Fibroblast of the aortic adventitia (primary cell): ENCODE data around the gene NUB1. TPM values are rescaled to one million over a fixed set of nuclear protein-coding genes. Genes with fewer than 3 reads are reported as not detected.

Source experiments
- DNase-seq: peaks from one replicate; pipeline ENCODE4 v3.0.0-alpha.2; 2010; ENCODE audit warnings: low read depth
- H3K4me3 ChIP-seq: 2 replicates; pipeline ENCODE4 v1.5.1; 2011; ENCODE audit warnings: low read depth, mild to moderate bottlenecking, control low read depth, low read length, moderate library complexity
- CTCF ChIP-seq: IDR thresholded peaks from 2 replicates; pipeline ENCODE4 v1.5.1; 2011; ENCODE audit warnings: mild to moderate bottlenecking, low read length, control low read depth, inconsistent platforms; ENCODE audit not compliant: insufficient read depth
- total RNA-seq: library from RNA; depleted of rRNA; stranded (reverse); fragments of >200 nt; gene quantifications from 2 replicates; pipeline ENCODE4 v1.2.3, GENCODE V29; 2012; ENCODE audit warnings: low replicate concordance

NUB1 gene
- total RNA-seq, 1 donor: 46.5 TPM

GRCh38 chr7:151313857-151314256, 27.8 kb upstream of the NUB1 start:
- peak; percentile 47 for DNase-seq
- H3K4me3 ChIP-seq: no peak overlapping the region
- no peak for TF ChIP-seq CTCF

DNA sequence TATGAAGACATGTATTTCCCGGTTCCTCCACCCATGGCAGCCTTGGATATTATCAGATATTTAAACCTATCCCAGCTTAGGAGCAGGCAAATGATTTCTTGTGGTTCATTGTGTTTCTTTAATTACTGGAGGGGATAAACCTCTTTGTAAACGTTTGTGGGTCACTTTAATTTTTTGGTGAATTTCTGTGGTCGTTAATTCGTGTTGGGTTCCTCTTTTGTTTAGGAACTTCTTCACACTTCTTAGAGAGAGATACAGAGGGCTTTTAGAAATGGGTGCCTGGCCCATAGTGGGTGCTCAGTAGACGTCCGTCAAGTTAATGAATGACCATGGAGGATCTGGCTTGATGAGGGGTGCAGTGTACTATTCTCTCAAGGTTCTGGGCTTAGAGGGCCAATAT, 27.2 kb upstream of the NUB1 start:
- no peak overlapping the region for H3K4me3 ChIP-seq
- TF ChIP-seq CTCF: no peak
- no peak for DNase-seq

GRCh38 chr7:151315038-151315655, 26.5 kb upstream of the NUB1 start:
- peak; percentile 76 for TF ChIP-seq CTCF
- no peak overlapping the region for H3K4me3 ChIP-seq
- DNase-seq: peak; percentile 82

- no peak for TF ChIP-seq CTCF
- no peak for DNase-seq
- no peak overlapping the region for H3K4me3 ChIP-seq
Observed at GRCh38 chr7:151316896-151317295, 24.7 kb upstream of the NUB1 start.

DNA sequence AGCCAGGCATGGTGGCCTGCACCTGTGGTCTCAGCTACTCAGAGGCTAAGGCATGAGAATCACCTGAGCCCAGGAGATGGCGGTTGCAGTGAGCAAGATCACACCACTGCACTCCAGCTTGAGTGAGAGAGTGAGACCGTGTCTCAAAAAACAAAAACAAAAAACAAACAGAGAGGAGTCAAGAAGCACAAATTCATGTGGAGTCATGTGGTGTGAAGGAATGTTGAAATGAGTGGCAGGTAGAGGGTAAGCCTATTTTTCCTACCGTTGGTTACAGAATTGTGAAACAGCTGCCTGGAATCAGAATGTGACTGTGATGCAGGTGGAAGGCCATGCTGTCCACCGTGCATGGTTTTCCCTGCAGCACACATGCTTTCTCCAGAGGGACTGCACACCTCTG, 23.7 kb upstream of the NUB1 start:
- no peak for TF ChIP-seq CTCF
- H3K4me3 ChIP-seq: no peak overlapping the region
- no peak for DNase-seq

DNA sequence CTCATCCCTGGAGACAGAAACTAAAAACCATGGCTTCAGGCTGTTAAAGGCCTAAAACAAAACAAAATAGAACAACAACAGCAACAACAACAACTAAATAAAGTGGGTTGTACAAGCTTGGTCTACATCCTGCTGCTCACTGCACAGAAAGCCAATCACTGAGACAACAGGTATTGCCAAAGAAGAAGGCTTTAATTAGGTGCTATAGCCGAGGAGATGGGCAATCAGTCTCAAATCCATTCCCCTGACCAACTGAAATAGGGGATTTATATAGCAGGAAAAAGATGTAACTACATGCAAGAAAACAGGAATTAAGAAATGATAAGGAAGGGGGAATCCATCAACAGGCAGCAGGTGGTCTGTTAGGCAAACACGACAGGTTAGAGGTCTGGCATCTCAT, 22.4 kb upstream of the NUB1 start:
- no peak for DNase-seq
- TF ChIP-seq CTCF: no peak
- no peak overlapping the region for H3K4me3 ChIP-seq

DNA sequence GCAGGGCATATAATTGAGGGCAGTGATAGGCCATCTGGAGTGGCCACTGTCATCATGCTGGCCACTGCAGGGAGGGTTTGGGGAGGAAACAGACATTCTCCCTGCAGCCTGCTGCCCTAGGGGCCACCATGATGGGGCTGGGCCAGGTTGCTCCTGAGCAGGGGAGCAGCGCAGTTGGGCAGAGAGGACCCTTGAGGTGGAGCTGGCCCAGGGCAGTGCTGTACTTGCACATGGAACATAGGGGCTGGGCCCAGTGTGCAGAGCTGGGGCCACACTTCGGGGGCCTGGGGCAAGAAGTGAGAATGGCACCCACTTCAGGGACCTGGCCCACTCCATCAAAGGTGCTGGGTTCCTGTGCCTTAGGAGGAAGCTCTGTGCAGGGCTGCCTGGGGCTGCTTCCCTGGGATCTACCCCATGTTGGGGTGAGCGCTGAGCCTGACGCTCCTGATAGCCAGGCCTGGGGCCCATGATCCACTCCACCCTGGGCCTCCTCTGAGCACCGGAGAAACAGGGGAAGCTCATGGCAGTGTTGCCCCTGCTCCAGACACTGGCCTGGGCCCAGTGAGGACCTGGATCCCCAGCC, 21.3 kb upstream of the NUB1 start:
- TF ChIP-seq CTCF: no peak
- H3K4me3 ChIP-seq: no peak overlapping the region
- DNase-seq: no peak
